CD4-positive, alpha-beta memory T cell (primary cell): ENCODE results near the gene NCBP3. TPM values are rescaled to one million over a fixed set of nuclear protein-coding genes. Genes with fewer than 3 reads are reported as not detected.
A peak's percentile ranks its signal among the peaks of the same experiment; 100 is the strongest.
"Not testable (repeated sequence)": the region's sequence is repeated elsewhere in the genome, so short reads cannot be mapped to it uniquely, and the experiment has no call there.

ENCODE experiments used
- CTCF ChIA-PET: fragments of 350-600 bp; sonication (Branson Sonifier 250); formaldehyde crosslinking; loops from one replicate; lab custom pipeline; 2021; ENCODE audit warnings: inconsistent platforms; ENCODE audit not compliant: partially characterized antibody; lab: Charles Lee
- POLR2A ChIA-PET: fragments of 350-600 bp; sonication (Branson Sonifier 250); formaldehyde crosslinking; loops from one replicate; lab custom pipeline; 2021; ENCODE audit not compliant: partially characterized antibody; lab: Charles Lee
- DNase-seq, 5 donors: peaks; one replicate each; pipeline versions ENCODE4 v3.0.0 to v3.0.0-alpha.2; 2020 to 2022; ENCODE audit warnings: mixed read lengths in 1 of 5
- H3K27ac ChIP-seq: one replicate; pipeline ENCODE4 v1.7.0; 2013; ENCODE audit warnings: low read depth, low read length
- H3K27me3 ChIP-seq: 2 replicates; pipeline ENCODE4 v1.7.0; 2013; ENCODE audit warnings: mild to moderate bottlenecking, low read length, moderate library complexity; ENCODE audit not compliant: insufficient read depth
- H3K36me3 ChIP-seq: 2 replicates; pipeline ENCODE4 v1.7.0; 2013; ENCODE audit warnings: mild to moderate bottlenecking, low read length, moderate library complexity; ENCODE audit not compliant: insufficient read depth
- H3K4me1 ChIP-seq: 2 replicates; pipeline ENCODE4 v1.7.0; 2013; ENCODE audit warnings: mild to moderate bottlenecking, low read length, moderate library complexity; ENCODE audit not compliant: insufficient read depth
- H3K4me3 ChIP-seq, 2 donors: one replicate each; pipeline ENCODE4 v1.7.0; 2013; ENCODE audit warnings: low read length in 2 of 2, mild to moderate bottlenecking in 1 of 2
- H3K9me3 ChIP-seq, 2 donors: one replicate each; pipeline ENCODE4 v1.7.0; 2013; ENCODE audit warnings: low read length in 2 of 2, control low read depth in 1 of 2; ENCODE audit not compliant: control insufficient read depth in 1 of 2
- H3K27ac Mint-ChIP-seq, 7 donors: one replicate each; pipeline ENCODE4 v1.8.0; 2020 to 2021; ENCODE audit warnings: mixed read lengths in 7 of 7, mild to moderate bottlenecking in 6 of 7, inconsistent platforms in 3 of 7, moderate library complexity in 3 of 7
- H3K27me3 Mint-ChIP-seq, 2 donors: one replicate each; pipeline ENCODE4 v1.8.0; 2020 to 2021; ENCODE audit warnings: mixed read lengths in 2 of 2
- H3K36me3 Mint-ChIP-seq, 2 donors: one replicate each; pipeline ENCODE4 v1.8.0; 2020 to 2021; ENCODE audit warnings: mixed read lengths in 2 of 2, inconsistent platforms in 1 of 2, mild to moderate bottlenecking in 1 of 2
- H3K4me1 Mint-ChIP-seq, 4 donors: one replicate each; pipeline ENCODE4 v1.8.0; 2020 to 2021; ENCODE audit warnings: mixed read lengths in 4 of 4, mild to moderate bottlenecking in 1 of 4
- H3K4me3 Mint-ChIP-seq, 8 donors: one replicate each; pipeline ENCODE4 v1.8.0; 2020 to 2021; ENCODE audit warnings: mixed read lengths in 8 of 8, mild to moderate bottlenecking in 7 of 8, moderate library complexity in 6 of 8, inconsistent platforms in 3 of 8
- H3K9me3 Mint-ChIP-seq, 8 donors: one replicate each; pipeline ENCODE4 v1.8.0; 2020 to 2021; ENCODE audit warnings: mixed read lengths in 8 of 8, mild to moderate bottlenecking in 5 of 8, inconsistent platforms in 3 of 8, moderate library complexity in 1 of 8
- intact Hi-C: fragments of 100-400 bp; cut with micrococcal nuclease; formaldehyde crosslinking; loops from one replicate; pipeline ENCODE4 v1.15.1; 2023
- polyA plus RNA-seq, 2 donors: library from polyadenylated mRNA; unstranded; fragments of 300-500 nt; fragmentation: Illumina TruSeq; gene quantifications; one replicate each; pipeline ENCODE4 v1.2.3, GENCODE V29; 2021
- total RNA-seq, 2 experiments: library from RNA; stranded (reverse); gene quantifications; one replicate each; pipeline ENCODE4 v1.2.3, GENCODE V29; 2021

NCBP3 gene
- total and polyA plus RNA-seq, 4 experiments from 2014 or later, result 7.7 to 66.7 (median 32.1) TPM

- H3K27me3 Mint-ChIP-seq, result peaks cover 0 to 2% of the 10 kb centered on the region in 2 donors
- H3K27ac Mint-ChIP-seq, result no peak overlapping the region
- H3K4me3 Mint-ChIP-seq, result peak overlapping the region in 1 of 8 donors; percentile 51
- peaks cover 2% of the 10 kb centered on the region for H3K4me1 ChIP-seq
- CTCF ChIA-PET, result interaction anchor here (0.7 kb wide), 1 partner anchor 9 kb away, joined by 3 read pairs; no protein-coding TSS in a partner anchor
- no peaks in the 10 kb centered on the region for H3K9me3 ChIP-seq
- POLR2A ChIA-PET, result no interaction called here
- no peaks in the 10 kb centered on the region for H3K36me3 Mint-ChIP-seq
- H3K9me3 Mint-ChIP-seq, result peaks cover 0 to 2% (median 0%) of the 10 kb centered on the region in 8 donors
- intact Hi-C loops, result no loop called here
- no peak overlapping the region for H3K4me3 ChIP-seq
- no peak for DNase-seq
- no peaks in the 10 kb centered on the region for H3K27me3 ChIP-seq
- peaks cover 0 to 3% (median under 1%) of the 10 kb centered on the region in 4 donors for H3K4me1 Mint-ChIP-seq
- H3K27ac ChIP-seq, result no peak overlapping the region
- H3K36me3 ChIP-seq, result no peaks in the 10 kb centered on the region
Observed at GRCh38 chr17:3851461-3852100, 5.5 kb upstream of the NCBP3 start.

GRCh38 chr17:3848229-3848835 is 2.3 kb upstream of the NCBP3 start:
- Histone ChIP-seq H3K27ac (no peak overlapping the region), H3K9me3 (no peaks in the 10 kb centered on the region), H3K4me3 (no peak overlapping the region), H3K27me3 (no peaks in the 10 kb centered on the region), H3K36me3 (no peaks in the 10 kb centered on the region), H3K4me1 (peaks cover 27% of the 10 kb centered on the region)
- Mint-ChIP-seq H3K27me3 (peaks cover 0 to 2% of the 10 kb centered on the region in 2 donors), H3K27ac (no peak overlapping the region), H3K4me3 (no peak overlapping the region), H3K36me3 (peaks cover 3 to 14% of the 10 kb centered on the region in 2 donors), H3K4me1 (peaks cover 11 to 28% (median 19%) of the 10 kb centered on the region in 4 donors), H3K9me3 (peaks cover 0 to 2% (median 0%) of the 10 kb centered on the region in 8 donors)
- ChIA-PET CTCF (interaction anchor here (0.7 to 9.0 kb wide), 4 partner anchors 14 to 111 kb away, joined by 3 to 127 read pairs (median 4); no protein-coding TSS in a partner anchor), POLR2A (no interaction called here)
- intact Hi-C loops, result loop anchor here (5.0 to 10.0 kb wide), 3 partner anchors 166 to 801 kb away; partner anchors contain the start of gene UBE2G1
- no peak for DNase-seq

- Histone ChIP-seq H3K4me3 (no peak overlapping the region), H3K4me1 (peaks cover 30% of the 10 kb centered on the region), H3K9me3 (no peaks in the 10 kb centered on the region), H3K36me3 (peaks cover 7% of the 10 kb centered on the region), H3K27me3 (no peaks in the 10 kb centered on the region), H3K27ac (no peak overlapping the region)
- CTCF ChIA-PET, result interaction anchor here (0.9 to 9.0 kb wide), 12 partner anchors 10 to 131 kb away, joined by 3 to 127 read pairs (median 6); partner anchors contain the start of gene CAMKK1
- intact Hi-C loops, result loop anchor here (2.0 to 10.0 kb wide), 4 partner anchors 118 to 800 kb away; partner anchors contain the start of genes ATP2A3 and UBE2G1
- DNase-seq, result no peak
- H3K27me3 Mint-ChIP-seq, result no peaks in the 10 kb centered on the region
- peaks cover 3 to 14% of the 10 kb centered on the region in 2 donors for H3K36me3 Mint-ChIP-seq
- H3K4me1 Mint-ChIP-seq, result peaks cover 11 to 29% (median 20%) of the 10 kb centered on the region in 4 donors
- H3K9me3 Mint-ChIP-seq, result peaks cover 0 to 2% (median 0%) of the 10 kb centered on the region in 8 donors
- H3K4me3 Mint-ChIP-seq, result peak overlapping the region in 2 of 8 donors; percentile 41 to 96
- H3K27ac Mint-ChIP-seq, result no peak overlapping the region
- POLR2A ChIA-PET, result interaction anchor here (0.7 to 2.0 kb wide), 2 partner anchors 9 to 1530 kb away, joined by 3 to 6 read pairs; no protein-coding TSS in a partner anchor
Observed at GRCh38 chr17:3847165-3847670, 1.2 kb upstream of the NCBP3 start.

- Histone ChIP-seq H3K27me3 (no peaks in the 10 kb centered on the region), H3K36me3 (peaks cover 7% of the 10 kb centered on the region), H3K4me1 (peaks cover 30% of the 10 kb centered on the region), H3K27ac (no peak overlapping the region), H3K4me3 (peak overlapping the region in 1 of 2 donors; percentile 85), H3K9me3 (no peaks in the 10 kb centered on the region)
- Mint-ChIP-seq H3K27me3 (no peaks in the 10 kb centered on the region), H3K36me3 (peaks cover 3 to 14% of the 10 kb centered on the region in 2 donors), H3K4me1 (peaks cover 11 to 29% (median 20%) of the 10 kb centered on the region in 4 donors), H3K4me3 (peak overlapping the region; percentile 91 to 96 (median 94)), H3K9me3 (peaks cover 0 to 1% (median 0%) of the 10 kb centered on the region in 8 donors), H3K27ac (peak overlapping the region in 6 of 7 donors; percentile 29 to 90 (median 52))
- no peak for DNase-seq
- intact Hi-C loops, result loop anchor here (1.0 to 10.0 kb wide), 7 partner anchors 109 to 799 kb away; partner anchors contain the start of genes ATP2A3, EMC6, TAX1BP3 and UBE2G1
- ChIA-PET CTCF (interaction anchor here (0.7 to 9.0 kb wide), 23 partner anchors 10 to 798 kb away, joined by 3 to 127 read pairs (median 4); partner anchors contain the start of gene CAMKK1), POLR2A (interaction anchor here (0.5 to 3.5 kb wide), 21 partner anchors 9 to 1529 kb away, joined by 3 to 32 read pairs (median 5); partner anchors contain the start of genes ATP2A3, CAMKK1, CTNS and CYB5D2)
Observed at GRCh38 chr17:3846437-3847164, 555 bp upstream of the NCBP3 start.

GRCh38 chr17:3845291-3845620 is 790 bp downstream of the NCBP3 start:
- Mint-ChIP-seq H3K4me3 (peak overlapping the region; percentile 91 to 96 (median 94)), H3K36me3 (peaks cover 12 to 27% of the 10 kb centered on the region in 2 donors), H3K9me3 (no peaks in the 10 kb centered on the region), H3K27me3 (no peaks in the 10 kb centered on the region), H3K4me1 (peaks cover 14 to 41% (median 30%) of the 10 kb centered on the region in 4 donors), H3K27ac (peak overlapping the region; percentile 87 to 94 (median 89))
- Histone ChIP-seq H3K4me3 (peak overlapping the region; percentile 38 to 85), H3K27me3 (no peaks in the 10 kb centered on the region), H3K27ac (peak overlapping the region; percentile 84), H3K36me3 (peaks cover 13% of the 10 kb centered on the region), H3K4me1 (peaks cover 30% of the 10 kb centered on the region), H3K9me3 (no peaks in the 10 kb centered on the region)
- ChIA-PET CTCF (interaction anchor here (0.7 to 9.0 kb wide), 11 partner anchors 14 to 231 kb away, joined by 3 to 127 read pairs (median 3); no protein-coding TSS in a partner anchor), POLR2A (interaction anchor here (1.0 to 3.5 kb wide), 15 partner anchors 7 to 300 kb away, joined by 3 to 32 read pairs (median 5); partner anchors contain the start of genes ATP2A3, CAMKK1, CYB5D2 and HASPIN)
- DNase-seq, result peak in 4 of 5 donors; percentile 10 to 58 (median 18)
- intact Hi-C loops, result loop anchor here (5.0 to 10.0 kb wide), 3 partner anchors 163 to 798 kb away; partner anchors contain the start of gene UBE2G1

- Mint-ChIP-seq H3K27ac (peak overlapping the region in 3 of 7 donors; percentile 42 to 84 (median 43)), H3K4me1 (peaks cover 18 to 45% (median 30%) of the 10 kb centered on the region in 4 donors), H3K4me3 (peak overlapping the region; percentile 91 to 96 (median 94)), H3K36me3 (peaks cover 16 to 34% of the 10 kb centered on the region in 2 donors)
- H3K27ac ChIP-seq, H3K4me3 ChIP-seq, H3K9me3 Mint-ChIP-seq, DNase-seq, H3K27me3 ChIP-seq, H3K27me3 Mint-ChIP-seq, H3K9me3 ChIP-seq: not testable (repeated sequence)
- POLR2A ChIA-PET, result interaction anchor here (1.0 to 3.5 kb wide), 5 partner anchors 17 to 149 kb away, joined by 3 to 32 read pairs (median 4); partner anchors contain the start of gene HASPIN
- H3K36me3 ChIP-seq, result peaks cover 20% of the 10 kb centered on the region
- CTCF ChIA-PET, result interaction anchor here (0.6 to 9.0 kb wide), 11 partner anchors 13 to 231 kb away, joined by 3 to 127 read pairs (median 3); partner anchors contain the start of genes CTNS and SHPK
- H3K4me1 ChIP-seq, result peaks cover 30% of the 10 kb centered on the region
- intact Hi-C loops, result loop anchor here (1.0 to 10.0 kb wide), 2 partner anchors 49 to 520 kb away; partner anchors contain the start of genes CAMKK1 and UBE2G1
Observed at GRCh38 chr17:3844556-3844955, 1.5 kb downstream of the NCBP3 start.
